Astrocyte of the spinal cord (primary cell): ENCODE data around the gene JMJD8.
A peak's percentile ranks its signal among the peaks of the same experiment; 100 is the strongest.

Experiments used
- DNase-seq: peaks from one replicate; pipeline ENCODE4 v3.0.0; 2011; ENCODE audit warnings: low read depth, low spot score
- H3K4me3 ChIP-seq: 2 replicates; pipeline ENCODE4 v1.5.1; 2011; ENCODE audit warnings: low read depth, mild to moderate bottlenecking, low read length, moderate library complexity
- in situ Hi-C: cut with HindIII; loops from 2 replicates; pipeline ENCODE4 v1.10.0; 2017; ENCODE audit warnings: low sequenced_read_pairs
- TF ChIP-seq, protein P1 (sequence below): IDR thresholded peaks from 2 replicates; pipeline ENCODE4 v1.5.1; 2012; ENCODE audit warnings: low read depth, mild to moderate bottlenecking, low read length, inconsistent platforms

The JMJD8 gene

DNA sequence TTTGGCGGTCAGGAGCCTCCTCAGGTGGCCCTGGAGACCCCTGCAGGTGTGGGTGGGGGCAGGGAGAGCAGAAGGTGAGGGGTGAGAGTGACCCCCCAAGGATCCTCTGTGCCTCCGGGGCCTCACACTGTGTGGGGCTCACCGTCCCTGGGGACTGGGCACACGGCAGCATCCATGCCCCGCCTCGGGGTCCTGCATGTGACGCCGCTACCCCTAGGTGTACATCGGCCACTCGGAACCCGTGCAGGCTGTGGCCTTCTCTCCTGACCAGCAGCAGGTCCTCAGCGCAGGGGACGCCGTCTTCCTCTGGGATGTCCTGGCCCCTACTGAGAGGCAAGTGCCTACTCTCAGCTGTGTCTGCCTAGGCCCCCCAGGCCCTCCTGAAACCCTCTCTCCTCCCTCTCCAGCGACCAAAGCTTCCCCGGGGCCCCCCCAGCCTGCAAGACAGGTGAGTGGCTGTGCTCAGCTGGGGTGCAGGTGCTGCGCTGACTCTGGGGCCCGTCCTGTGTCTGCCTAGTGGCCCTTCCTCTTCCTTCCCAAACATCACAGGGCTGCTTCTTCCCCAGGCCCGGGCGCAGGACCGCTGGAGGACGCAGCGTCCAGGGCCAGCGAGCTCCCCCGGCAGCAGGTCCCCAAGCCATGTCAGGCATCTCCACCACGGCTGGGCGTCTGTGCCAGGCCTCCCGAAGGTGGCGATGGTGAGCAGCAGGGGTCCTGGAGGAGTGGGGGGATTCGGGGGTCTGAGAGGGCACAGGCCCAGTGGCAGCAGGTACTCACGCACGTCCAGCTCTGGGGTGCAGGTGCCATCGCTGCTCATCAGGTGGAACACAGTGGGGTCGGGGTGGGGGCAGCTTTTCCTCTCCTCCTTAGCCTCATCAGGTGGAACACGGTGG, 25.2 kb downstream of the JMJD8 start:
- in situ Hi-C loops = no loop called here
- DNase-seq = no peak
- TF ChIP-seq, protein P1, sequence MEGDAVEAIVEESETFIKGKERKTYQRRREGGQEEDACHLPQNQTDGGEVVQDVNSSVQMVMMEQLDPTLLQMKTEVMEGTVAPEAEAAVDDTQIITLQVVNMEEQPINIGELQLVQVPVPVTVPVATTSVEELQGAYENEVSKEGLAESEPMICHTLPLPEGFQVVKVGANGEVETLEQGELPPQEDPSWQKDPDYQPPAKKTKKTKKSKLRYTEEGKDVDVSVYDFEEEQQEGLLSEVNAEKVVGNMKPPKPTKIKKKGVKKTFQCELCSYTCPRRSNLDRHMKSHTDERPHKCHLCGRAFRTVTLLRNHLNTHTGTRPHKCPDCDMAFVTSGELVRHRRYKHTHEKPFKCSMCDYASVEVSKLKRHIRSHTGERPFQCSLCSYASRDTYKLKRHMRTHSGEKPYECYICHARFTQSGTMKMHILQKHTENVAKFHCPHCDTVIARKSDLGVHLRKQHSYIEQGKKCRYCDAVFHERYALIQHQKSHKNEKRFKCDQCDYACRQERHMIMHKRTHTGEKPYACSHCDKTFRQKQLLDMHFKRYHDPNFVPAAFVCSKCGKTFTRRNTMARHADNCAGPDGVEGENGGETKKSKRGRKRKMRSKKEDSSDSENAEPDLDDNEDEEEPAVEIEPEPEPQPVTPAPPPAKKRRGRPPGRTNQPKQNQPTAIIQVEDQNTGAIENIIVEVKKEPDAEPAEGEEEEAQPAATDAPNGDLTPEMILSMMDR = no peak
- H3K4me3 ChIP-seq = no peak overlapping the region

DNA sequence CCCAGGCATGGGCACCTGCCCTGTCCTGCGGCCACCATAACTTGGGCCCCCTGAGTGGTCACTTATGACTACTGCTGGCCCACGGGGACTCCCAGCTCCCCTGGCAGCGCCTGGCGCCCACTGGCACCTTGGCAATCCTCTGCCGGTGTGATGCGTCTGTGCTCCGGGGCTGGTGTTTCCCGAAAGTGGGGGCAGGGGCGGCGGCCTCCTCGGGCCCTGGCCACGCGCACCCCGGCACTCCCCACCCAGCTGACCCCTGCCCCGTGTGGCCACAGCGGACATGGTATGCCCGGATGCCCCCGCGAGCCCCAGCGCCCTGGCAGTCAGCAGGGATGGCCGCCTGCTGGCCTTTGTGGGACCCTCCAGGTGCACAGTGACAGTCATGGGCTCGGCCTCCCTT, 26.6 kb downstream of the JMJD8 start:
- in situ Hi-C loops = no loop called here
- DNase-seq = no peak
- TF ChIP-seq, protein P1 = no peak
- no peak overlapping the region for H3K4me3 ChIP-seq

DNA sequence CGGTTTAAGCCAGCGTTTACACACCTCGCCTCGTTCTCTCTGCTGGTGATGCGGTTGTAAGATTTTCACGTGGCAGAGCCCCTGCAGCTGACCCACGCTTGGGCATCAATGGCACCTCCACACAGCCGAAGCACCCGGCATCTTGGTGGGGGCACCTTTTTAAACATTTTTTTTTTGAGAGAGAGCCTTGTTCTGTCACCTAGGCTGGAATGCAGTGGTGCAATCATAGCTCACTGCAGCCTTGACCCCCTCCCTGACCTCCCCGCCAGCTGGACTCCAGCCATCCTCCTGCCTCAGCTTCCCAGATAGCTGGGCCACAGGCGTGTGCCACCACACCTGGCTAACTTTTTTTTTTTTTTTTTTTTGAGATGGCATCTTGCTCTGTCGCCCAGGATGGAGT, 30.1 kb downstream of the JMJD8 start:
- no peak overlapping the region for H3K4me3 ChIP-seq
- in situ Hi-C loops = no loop called here
- no peak for DNase-seq
- TF ChIP-seq, protein P1 = no peak

DNA sequence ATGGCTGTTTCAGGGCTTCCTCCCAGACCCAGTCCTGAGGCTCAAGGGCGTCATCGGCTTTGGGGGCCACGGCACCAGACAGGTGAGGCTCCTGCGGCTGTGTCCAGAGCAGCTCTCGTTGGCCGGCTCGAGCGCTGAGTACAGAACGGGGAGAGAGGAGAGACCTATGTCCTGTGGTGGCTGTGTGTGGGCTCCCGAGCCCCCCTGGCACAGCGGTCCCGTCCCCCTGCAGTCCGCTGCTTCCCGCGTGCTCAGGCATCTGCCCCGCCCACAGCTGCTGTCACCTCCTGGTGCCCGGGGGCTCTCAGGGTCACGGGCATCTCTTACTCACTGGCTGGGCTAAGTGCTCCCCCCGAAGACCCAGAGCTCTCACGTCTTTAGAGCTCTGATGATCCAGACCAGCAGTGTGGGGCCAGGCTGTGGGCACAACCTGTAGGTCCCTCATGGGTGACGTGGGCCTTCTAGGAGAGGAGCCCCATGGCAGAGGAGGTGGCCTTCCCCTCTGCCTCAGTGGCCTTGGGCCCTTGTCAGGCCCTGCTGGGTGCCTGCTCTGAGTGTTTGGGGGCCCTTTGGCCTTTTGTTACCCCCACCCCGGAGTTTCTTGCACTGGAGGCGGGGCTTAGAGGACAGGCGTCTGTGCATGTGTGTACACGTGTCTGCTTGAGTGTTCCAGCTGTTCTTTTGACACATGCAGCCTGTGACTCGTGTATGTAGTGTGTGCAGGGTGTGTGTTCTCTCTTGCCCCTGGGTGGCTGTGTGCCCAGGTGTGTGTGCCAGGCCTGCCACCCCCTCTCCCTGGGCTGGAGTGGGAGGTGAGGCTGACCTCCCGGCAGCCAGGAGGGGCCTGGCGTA, 31.5 kb downstream of the JMJD8 start:
- no peak for DNase-seq
- in situ Hi-C loops = no loop called here
- TF ChIP-seq, protein P1 = no peak
- no peak overlapping the region for H3K4me3 ChIP-seq

DNA sequence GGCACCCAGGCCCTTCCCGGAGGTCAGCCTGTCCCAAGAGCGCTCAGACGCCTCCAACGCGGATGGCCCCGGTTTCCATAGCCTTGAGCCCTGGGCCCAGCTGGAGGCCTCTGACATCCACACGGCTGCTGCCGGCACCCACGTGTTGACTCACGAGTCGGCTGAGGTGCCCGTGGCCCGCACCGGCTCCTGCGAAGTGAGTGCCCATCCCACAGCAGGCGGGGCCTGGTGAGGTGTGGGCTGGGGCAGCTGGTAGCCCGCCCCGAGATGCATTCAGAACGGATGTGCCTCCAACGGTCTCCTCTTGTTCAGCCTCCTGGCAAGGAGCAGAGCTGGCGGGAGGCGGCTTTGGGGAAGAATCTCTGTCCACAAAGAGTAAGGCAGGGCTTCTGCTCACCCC, 32.3 kb downstream of the JMJD8 start:
- TF ChIP-seq, protein P1 = no peak
- in situ Hi-C loops = no loop called here
- DNase-seq = no peak
- H3K4me3 ChIP-seq = no peak overlapping the region

DNA sequence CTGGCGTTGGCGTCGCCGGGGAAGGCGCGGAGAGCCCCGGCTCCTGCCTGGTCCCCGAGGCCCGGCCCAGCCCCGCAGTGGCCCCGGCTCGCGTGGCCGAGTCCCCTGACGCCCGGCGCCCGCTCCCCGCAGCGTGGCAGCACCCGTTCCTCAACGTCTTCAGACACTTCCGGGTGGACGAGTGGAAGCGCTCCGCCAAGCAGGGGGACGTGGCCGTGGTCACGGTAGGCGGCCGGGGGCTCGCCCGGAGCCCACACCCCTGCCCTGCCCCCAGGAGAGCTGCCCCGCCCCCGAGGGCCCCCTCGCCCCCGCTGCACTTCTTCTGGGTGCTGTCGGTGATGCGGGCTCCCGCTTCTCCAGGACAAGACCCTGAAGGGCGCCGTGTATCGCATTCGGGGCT, 34.5 kb downstream of the JMJD8 start:
- in situ Hi-C loops = no loop called here
- no peak for DNase-seq
- peak overlapping the region; percentile 61 for H3K4me3 ChIP-seq
- TF ChIP-seq, protein P1 = no peak
